Erythroblast (primary cell): ENCODE data around the gene HAUS5.

Experiments used
- GATA1 ChIP-seq: IDR thresholded peaks from 2 replicates; pipeline ENCODE4 v1.6.1; 2011; ENCODE audit warnings: low read depth, mild to moderate bottlenecking, control low read depth, low read length, moderate library complexity
- POLR2A ChIP-seq: IDR thresholded peaks from 2 replicates; pipeline ENCODE4 v1.6.1; 2011; ENCODE audit warnings: mild to moderate bottlenecking, low read length

- no peak for TF ChIP-seq POLR2A
- no peak for TF ChIP-seq GATA1
Observed at GRCh38 chr19:35622750-35623149, 10.2 kb downstream of the HAUS5 start.
